Ishikawa (cell line): ENCODE results near the gene GPR18.

ENCODE experiments used
- CEBPB ChIP-seq: IDR thresholded peaks from 2 replicates; pipeline ENCODE4 v1.6.1; 2012
- EGR1 ChIP-seq: IDR thresholded peaks from 2 replicates; pipeline ENCODE4 v1.6.1; 2012
- EP300 ChIP-seq: IDR thresholded peaks from 2 replicates; pipeline ENCODE4 v1.6.1; 2012; ENCODE audit warnings: borderline replicate concordance
- FOXM1 ChIP-seq: IDR thresholded peaks from 2 replicates; pipeline ENCODE4 v1.6.1; 2012; ENCODE audit warnings: low read depth, borderline replicate concordance
- REST ChIP-seq: IDR thresholded peaks from 2 replicates; pipeline ENCODE4 v1.6.1; 2012; ENCODE audit warnings: low read depth, mild to moderate bottlenecking
- TAF1 ChIP-seq: IDR thresholded peaks from 2 replicates; pipeline ENCODE4 v1.6.1; 2012; ENCODE audit warnings: low read depth, mild to moderate bottlenecking
- TCF12 ChIP-seq: IDR thresholded peaks from 2 replicates; pipeline ENCODE4 v1.6.1; 2012; ENCODE audit warnings: low read depth
- TEAD4 ChIP-seq: IDR thresholded peaks from 2 replicates; pipeline ENCODE4 v1.6.1; 2012
- USF1 ChIP-seq: IDR thresholded peaks from 2 replicates; pipeline ENCODE4 v1.6.1; 2012
- ZBTB7A ChIP-seq: IDR thresholded peaks from 2 replicates; pipeline ENCODE4 v1.6.1; 2012; ENCODE audit warnings: low read depth
- TF ChIP-seq, protein P1 (sequence below): IDR thresholded peaks from 2 replicates; pipeline ENCODE4 v1.6.1; 2012

DNA sequence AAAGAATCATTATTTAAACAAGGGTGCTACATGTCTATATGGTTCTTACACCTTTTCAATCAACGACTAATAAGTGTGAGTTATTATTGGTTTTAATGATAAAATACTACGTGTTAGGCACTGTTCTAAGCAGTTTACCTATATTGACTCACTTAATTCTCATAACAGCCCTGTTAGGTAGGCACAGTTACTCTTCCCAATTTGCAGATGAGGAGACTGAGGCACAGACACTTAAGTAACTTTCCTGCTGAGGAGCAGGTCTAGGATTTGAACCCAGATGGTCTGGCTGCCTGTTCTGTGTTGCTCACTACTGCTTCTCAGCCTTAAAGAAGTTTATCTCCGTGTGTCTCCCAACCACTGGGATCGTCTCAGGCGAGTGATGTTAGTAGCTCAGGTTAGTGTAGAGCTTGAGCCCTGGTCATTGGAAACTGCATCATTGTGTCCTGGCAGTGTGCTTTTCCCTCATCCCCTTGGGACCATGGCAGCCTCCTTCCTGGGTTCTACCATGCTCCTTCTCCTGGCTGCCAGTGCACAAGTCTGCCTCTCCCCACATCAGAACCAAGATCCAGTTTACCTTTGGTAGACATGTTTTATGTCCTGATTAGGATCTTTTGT, 46.7 kb downstream of the GPR18 start:
- TF ChIP-seq, protein P1, sequence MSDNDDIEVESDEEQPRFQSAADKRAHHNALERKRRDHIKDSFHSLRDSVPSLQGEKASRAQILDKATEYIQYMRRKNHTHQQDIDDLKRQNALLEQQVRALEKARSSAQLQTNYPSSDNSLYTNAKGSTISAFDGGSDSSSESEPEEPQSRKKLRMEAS = no peak
- no peak for TF ChIP-seq EP300
- no peak for TF ChIP-seq TAF1
- TF ChIP-seq TEAD4 = no peak
- no peak for TF ChIP-seq REST
- TF ChIP-seq EGR1 = no peak
- TF ChIP-seq ZBTB7A = no peak
- no peak for TF ChIP-seq CEBPB
- TF ChIP-seq TCF12 = no peak
- no peak for TF ChIP-seq FOXM1
- no peak for TF ChIP-seq USF1
